ENCODE data around the gene LHX8. TPM values are rescaled to one million over a fixed set of nuclear protein-coding genes. Genes with fewer than 3 reads are reported as not detected.
A peak's percentile ranks its signal among the peaks of the same experiment; 100 is the strongest.

LHX8 gene
- total RNA-seq, 1 donor from 2014 or later = not detected

DNA sequence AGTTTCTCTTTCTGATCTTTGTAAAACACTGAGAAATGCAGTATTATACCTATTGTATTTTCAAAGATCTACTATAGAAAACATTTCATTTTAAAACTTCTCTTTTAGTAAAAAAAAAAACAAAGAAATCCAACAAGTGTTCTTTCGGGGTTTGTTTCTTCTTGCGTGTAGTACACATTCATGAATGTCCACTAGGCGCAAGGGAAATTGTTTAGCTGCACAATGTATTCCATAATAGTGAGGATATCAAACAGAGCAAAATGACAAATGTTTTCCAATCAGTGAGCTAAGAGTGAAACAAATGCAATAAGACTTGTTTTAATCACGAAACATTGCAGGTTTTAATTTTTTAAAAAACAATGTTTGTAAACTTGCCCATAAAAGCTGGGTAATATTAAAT lies 68.6 kb downstream of the LHX8 start:
- TF ChIP-seq CTCF (conservative IDR thresholded peaks at IDR 0.05) = no peak
- H3K27ac Mint-ChIP-seq (ENCODE audit: unreplicated experiment) = no peak overlapping the region
- H3K4me1 Mint-ChIP-seq = peaks cover 4% of the 10 kb centered on the region
- H3K9me3 Mint-ChIP-seq = no peaks in the 10 kb centered on the region
- no peak overlapping the region for H3K4me3 Mint-ChIP-seq
- H3K36me3 Mint-ChIP-seq (ENCODE audit: low read depth) = no peaks in the 10 kb centered on the region
- no peak for DNase-seq (ENCODE audit: low read depth, low spot score)
- peaks cover 6% of the 10 kb centered on the region for H3K27me3 Mint-ChIP-seq (ENCODE audit: low read depth)

DNA sequence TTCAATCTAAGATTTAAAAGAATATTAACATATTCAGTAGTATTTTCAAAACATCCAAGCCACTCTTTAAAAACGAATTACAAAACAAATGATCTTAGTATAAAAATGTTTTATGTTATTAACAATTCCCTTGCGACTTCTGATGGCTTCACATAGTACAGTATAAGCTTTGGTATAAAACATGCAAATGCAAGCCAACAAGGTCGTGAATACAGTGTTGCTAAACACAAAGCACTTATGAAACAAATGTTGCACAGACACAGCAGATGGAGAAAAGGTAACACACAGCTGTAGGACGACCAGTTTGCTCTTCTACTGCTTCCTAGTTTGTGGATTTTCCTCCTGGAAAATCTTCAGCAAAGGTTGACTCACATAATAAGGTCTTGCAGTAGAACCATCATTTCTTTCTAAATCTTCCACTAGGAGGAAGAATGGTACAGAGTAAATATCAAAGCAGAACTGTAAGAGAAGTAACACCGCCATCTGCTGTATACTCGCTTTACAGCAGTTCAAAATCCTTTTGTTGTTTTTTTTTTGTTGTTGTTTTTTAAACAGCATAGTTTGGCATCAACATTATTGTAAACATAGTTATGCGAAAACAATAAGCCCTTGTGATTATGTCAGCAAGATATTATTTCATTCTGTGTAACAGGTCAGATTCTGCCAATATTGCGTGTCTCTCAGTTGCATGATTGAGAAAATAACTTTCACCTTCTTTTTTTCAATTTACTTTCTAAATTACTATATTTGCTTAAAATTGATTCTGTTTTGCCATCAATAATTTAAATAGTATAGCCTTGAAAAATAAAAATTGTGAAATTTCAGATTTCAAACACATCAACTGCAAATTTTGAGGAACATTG lies 69.5 kb downstream of the LHX8 start:
- H3K4me1 Mint-ChIP-seq = peaks cover 4% of the 10 kb centered on the region
- H3K4me3 Mint-ChIP-seq = no peak overlapping the region
- no peak overlapping the region for H3K27ac Mint-ChIP-seq (ENCODE audit: unreplicated experiment)
- peak; percentile 24 for DNase-seq (ENCODE audit: low read depth, low spot score)
- H3K27me3 Mint-ChIP-seq (ENCODE audit: low read depth) = peaks cover 4% of the 10 kb centered on the region
- peak; percentile 91 for TF ChIP-seq CTCF (conservative IDR thresholded peaks at IDR 0.05)
- H3K9me3 Mint-ChIP-seq = no peaks in the 10 kb centered on the region
- H3K36me3 Mint-ChIP-seq (ENCODE audit: low read depth) = no peaks in the 10 kb centered on the region

DNA sequence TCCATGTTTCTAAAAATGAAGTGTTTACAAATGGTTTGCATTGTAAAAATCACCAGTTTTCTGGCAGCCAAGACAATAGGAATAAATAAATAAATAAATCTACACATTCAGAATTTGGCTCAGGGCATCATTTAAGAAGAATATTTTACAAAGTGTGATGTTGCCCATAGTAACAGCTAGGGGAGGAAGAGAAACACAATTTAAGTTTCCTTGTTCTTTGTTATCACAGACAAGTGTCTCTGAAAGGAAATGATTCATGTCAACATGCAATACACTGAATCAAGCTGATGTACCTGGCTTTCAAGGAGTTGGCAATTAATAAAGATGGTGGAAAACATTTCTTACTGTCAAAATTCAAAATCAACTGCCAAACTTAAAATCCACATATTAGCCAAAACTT lies 74.7 kb downstream of the LHX8 start:
- Mint-ChIP-seq H3K9me3 (no peaks in the 10 kb centered on the region), H3K4me3 (no peak overlapping the region), H3K4me1 (no peaks in the 10 kb centered on the region), H3K36me3 (ENCODE audit: low read depth) (peaks cover 5% of the 10 kb centered on the region), H3K27me3 (ENCODE audit: low read depth) (peaks cover under 1% of the 10 kb centered on the region), H3K27ac (ENCODE audit: unreplicated experiment) (no peak overlapping the region)
- DNase-seq (ENCODE audit: low read depth, low spot score) = no peak
- TF ChIP-seq CTCF (conservative IDR thresholded peaks at IDR 0.05) = no peak

Measured in neural crest cell (in vitro differentiated cells).